Right cardiac atrium (tissue), 5 donors: ENCODE data around the gene LRTM2. TPM values are rescaled to one million over a fixed set of nuclear protein-coding genes. Genes with fewer than 3 reads are reported as not detected.
A peak's percentile ranks its signal among the peaks of the same experiment; 100 is the strongest.

ENCODE experiments used
- ATAC-seq, 2 donors: fragments of 200-7000 bp; cut with Tn5 transposase; one replicate each; pipeline versions ENCODE4 v1.8.0 to v1.9.1; 2020; ENCODE audit warnings: moderate library complexity in 2 of 2, mild to moderate bottlenecking in 1 of 2
- DNase-seq, 3 donors: peaks; one replicate each; pipeline ENCODE4 v3.0.0-alpha.2; 2020
- H3K27ac ChIP-seq: one replicate; pipeline ENCODE4 v1.5.1; 2013; ENCODE audit warnings: mild to moderate bottlenecking, low read length, control low read depth, moderate library complexity
- H3K27me3 ChIP-seq: one replicate; pipeline ENCODE4 v1.6.1; 2013; ENCODE audit not compliant: control insufficient read depth, insufficient read depth
- H3K4me1 ChIP-seq: one replicate; pipeline ENCODE4 v1.6.1; 2013; ENCODE audit warnings: low read length; ENCODE audit not compliant: control insufficient read depth, insufficient read depth
- H3K4me3 ChIP-seq: one replicate; pipeline ENCODE4 v1.5.1; 2013; ENCODE audit warnings: low read length, control low read depth
- H3K9me3 ChIP-seq: one replicate; pipeline ENCODE4 v1.6.1; 2013; ENCODE audit warnings: low read length; ENCODE audit not compliant: control insufficient read depth
- WGBS: extraction: QIAGEN DNeasy Blood & Tissue Kit; methylation state at CpG from one replicate; pipeline ENCODE4 v1.1.7; 2013; 5-methylcytosine and 5-hydroxymethylcytosine counted together
- intact Hi-C, 4 donors: fragments of 100-400 bp; cut with DNase I; formaldehyde crosslinking; loops; one replicate each; pipeline versions ENCODE4 v1.11.0 to v1.14.0; 2022 to 2023
- polyA plus RNA-seq: library from polyadenylated mRNA; stranded (reverse); fragments of 200-250 nt; gene quantifications from one replicate; pipeline ENCODE4 v1.2.3, GENCODE V29; 2013
- total RNA-seq, 4 donors: library from RNA; stranded (reverse); fragmentation: NEBNext Ultra II Directional; extraction: Animal tissue kit (Norgen Biotek cat#: 25700); gene quantifications; one replicate each; pipeline ENCODE4 v1.2.1, GENCODE V29; 2021
- donor health status: healthy with polysubstance abuse.
- donor health status: DM: no; HTN: yes; CAD: no.
- donor health status: DM: no; HTN: no; CAD: no.
- donor health status: DM: no; HTN: yes; CAD: no; lungs with severe emphysema.
- donor health status: DM: yes; HTN: yes; CAD: no.

Gene LRTM2
- total and polyA plus RNA-seq, 5 donors = not detected

DNA sequence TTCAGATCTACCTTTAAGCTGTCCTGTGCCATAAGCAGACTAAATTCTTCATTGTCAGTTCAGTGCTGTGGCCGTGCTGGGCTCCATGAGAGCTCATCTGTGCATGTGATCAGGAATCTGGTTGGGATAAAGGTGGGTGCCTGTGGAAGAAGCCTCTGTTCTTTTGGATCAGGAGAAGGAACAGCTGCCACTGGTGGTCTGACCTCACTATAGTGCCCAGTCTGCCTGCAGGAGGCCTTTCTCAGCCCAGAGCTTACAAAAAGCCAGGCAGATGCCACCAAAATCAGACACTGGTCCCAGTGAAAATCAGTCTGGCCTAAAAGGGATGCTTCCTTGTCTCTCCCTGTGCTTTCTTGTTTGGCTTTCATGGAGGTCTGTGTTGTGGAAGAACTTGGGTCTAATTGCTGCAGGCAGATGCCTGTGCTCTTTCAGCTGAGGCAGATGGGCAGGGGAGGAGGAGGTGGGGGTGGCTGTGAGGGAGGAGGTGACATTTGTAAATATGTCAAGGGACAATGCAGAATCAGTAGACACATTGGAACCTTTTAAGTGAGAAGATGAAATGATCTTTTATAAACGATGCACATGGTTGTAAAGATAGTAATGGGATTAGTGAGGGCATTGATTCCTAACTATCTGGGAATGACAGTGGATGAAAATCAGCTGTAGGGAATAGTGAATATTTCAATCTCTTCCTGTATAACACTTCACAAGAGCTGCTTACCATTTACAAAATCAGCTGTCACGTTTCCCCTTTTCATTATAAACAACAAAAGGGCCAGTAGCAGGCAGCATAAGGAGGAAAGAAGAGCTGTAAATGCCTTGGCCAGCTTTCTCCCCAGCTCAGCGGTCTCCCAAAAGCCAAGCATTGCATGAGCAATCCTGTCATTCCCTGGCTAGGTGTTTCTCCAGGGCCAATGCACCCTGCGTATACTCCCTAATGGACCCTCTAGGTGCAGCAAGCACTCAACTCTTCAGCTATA is 53.5 kb downstream of the LRTM2 start:
- DNase-seq (no peak), ATAC-seq (no peak)
- 77% methylated on average over 5 of the region's 5 CpGs for WGBS
- peaks cover 3% of the 10 kb centered on the region for H3K9me3 ChIP-seq
- H3K27ac ChIP-seq = no peak overlapping the region
- H3K27me3 ChIP-seq = no peaks in the 10 kb centered on the region
- H3K4me3 ChIP-seq = no peak overlapping the region
- intact Hi-C loops = no loop called here
- no peaks in the 10 kb centered on the region for H3K4me1 ChIP-seq

DNA sequence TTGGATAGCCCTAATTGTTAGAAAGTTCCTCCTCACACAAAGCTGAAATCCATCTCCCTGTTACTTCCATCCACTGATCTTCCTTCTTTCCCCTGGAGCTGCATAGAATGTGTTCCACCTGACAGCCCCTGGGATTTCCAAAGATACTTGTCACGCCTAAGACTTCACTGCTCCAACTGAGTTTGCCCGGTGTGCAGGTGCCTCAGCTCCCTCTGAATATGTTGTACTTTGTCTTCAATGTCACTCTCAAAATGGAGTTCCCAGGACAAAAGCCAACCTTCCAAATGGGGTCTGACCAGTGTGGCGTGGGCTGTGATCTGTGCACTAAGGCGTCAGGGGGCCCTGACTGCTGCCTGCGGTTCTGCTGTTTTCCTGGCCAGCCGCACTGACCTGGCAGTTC is 55.2 kb downstream of the LRTM2 start:
- no peak overlapping the region for H3K27ac ChIP-seq
- H3K9me3 ChIP-seq = no peaks in the 10 kb centered on the region
- no peak overlapping the region for H3K4me3 ChIP-seq
- H3K27me3 ChIP-seq = no peaks in the 10 kb centered on the region
- no peaks in the 10 kb centered on the region for H3K4me1 ChIP-seq
- WGBS = 75% methylated on average over 6 of the region's 6 CpGs
- ATAC-seq (no peak), DNase-seq (no peak)
- intact Hi-C loops = no loop called here

DNA sequence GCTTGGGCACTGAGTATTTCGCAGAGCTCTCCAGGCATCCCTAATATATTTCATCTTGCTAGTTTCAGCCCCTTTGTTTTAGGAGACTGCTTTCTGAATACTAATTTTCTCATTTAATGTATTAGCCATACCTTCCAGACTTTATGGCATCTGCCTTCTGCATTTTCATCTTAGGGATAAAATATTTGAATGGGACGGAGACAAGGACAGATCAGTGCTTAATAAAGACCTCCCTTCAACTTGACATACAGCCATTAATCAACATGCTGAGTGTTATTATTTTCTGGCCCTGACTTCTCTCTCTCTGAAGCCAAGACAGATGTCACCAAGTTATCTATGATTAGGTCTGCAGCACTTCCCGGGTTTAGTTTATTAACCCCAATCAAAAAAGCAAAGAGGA is 55.7 kb downstream of the LRTM2 start:
- Histone ChIP-seq H3K4me1 (no peaks in the 10 kb centered on the region), H3K27me3 (no peaks in the 10 kb centered on the region), H3K4me3 (no peak overlapping the region), H3K9me3 (no peaks in the 10 kb centered on the region), H3K27ac (no peak overlapping the region)
- DNase-seq = no peak
- intact Hi-C loops = no loop called here
- no peak for ATAC-seq
- WGBS = 56% methylated on average over 3 of the region's 3 CpGs

DNA sequence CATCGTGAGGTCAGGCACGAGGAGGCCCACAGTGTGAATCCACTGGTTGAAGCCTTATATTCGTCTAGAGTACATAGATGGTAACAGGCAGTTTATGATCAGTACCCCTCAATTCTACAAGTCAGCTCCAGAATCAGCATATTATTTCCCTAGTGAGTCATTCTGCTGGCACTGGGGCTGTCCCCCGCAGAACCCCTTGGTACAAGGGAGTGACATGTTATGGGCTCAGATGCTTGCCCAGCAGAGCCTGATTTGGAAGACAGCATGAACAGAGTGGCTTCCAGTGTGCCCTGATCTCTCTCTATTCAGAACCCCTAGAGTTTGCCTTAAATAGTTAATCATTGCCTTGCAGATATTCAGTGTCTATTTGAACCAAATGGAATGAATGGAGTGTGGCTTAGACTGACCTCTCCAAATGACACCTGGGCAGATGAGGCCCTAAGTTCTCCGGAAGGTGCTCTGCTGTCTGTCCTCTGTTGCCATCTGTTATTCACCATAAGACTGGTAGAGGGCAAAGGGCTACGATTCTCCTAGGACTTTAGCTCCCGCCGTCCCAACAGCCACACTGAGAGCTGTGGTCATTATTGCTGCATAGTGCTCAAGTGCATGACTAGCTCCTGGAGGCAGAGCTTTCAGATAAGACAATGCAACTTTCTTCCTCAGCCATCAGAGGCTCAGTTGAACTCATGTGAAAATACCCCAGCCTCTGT is 57.0 kb downstream of the LRTM2 start:
- ATAC-seq (no peak), DNase-seq (no peak)
- Histone ChIP-seq H3K9me3 (no peaks in the 10 kb centered on the region), H3K27me3 (no peaks in the 10 kb centered on the region), H3K4me3 (no peak overlapping the region), H3K4me1 (no peaks in the 10 kb centered on the region), H3K27ac (no peak overlapping the region)
- 90% methylated on average over 8 of the region's 8 CpGs for WGBS
- intact Hi-C loops = no loop called here

DNA sequence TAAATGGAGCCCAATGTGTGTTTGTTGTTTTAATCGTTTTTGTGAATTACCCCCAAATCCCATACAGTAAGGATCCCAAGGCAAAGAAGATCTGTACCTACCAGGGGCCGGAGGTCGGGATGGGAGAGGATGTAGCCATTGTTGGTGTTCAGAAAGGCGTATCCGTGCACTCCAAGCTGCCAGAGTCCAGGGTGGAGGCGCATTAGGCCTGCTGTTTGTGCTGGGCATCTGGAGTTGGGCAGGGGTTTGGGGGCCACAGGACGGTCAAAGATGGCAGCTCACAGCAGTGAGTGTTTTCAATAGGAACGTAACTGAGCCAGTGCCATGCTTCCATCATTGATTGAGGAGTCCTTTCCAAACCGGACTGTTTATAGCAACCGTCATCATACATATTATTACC is 57.8 kb downstream of the LRTM2 start:
- intact Hi-C loops = no loop called here
- DNase-seq (no peak), ATAC-seq (no peak)
- H3K27ac ChIP-seq = no peak overlapping the region
- H3K4me1 ChIP-seq = no peaks in the 10 kb centered on the region
- no peak overlapping the region for H3K4me3 ChIP-seq
- H3K27me3 ChIP-seq = no peaks in the 10 kb centered on the region
- WGBS = 89% methylated on average over 10 of the region's 10 CpGs
- no peaks in the 10 kb centered on the region for H3K9me3 ChIP-seq

DNA sequence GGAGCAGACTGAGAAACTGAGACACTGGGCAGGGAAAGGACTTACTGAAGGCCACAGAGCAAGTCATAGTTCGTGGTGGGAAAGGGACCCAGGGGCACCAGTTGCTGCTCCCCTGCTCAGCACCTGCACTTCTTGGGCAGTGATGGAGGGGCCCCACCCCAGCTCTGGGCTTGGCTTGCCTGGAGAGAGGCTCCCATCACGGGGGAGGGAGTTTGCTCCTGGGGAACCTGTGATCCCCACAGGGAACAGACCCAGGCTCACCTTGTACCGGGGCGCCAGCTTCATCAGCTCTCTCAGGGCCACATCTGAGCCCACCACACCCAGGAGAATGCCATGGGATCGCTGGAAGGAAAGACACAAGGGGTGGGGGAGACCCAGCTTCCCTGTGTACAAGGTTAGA is 58.3 kb downstream of the LRTM2 start:
- no peaks in the 10 kb centered on the region for H3K27me3 ChIP-seq
- WGBS = 76% methylated on average over 5 of the region's 5 CpGs

DNA sequence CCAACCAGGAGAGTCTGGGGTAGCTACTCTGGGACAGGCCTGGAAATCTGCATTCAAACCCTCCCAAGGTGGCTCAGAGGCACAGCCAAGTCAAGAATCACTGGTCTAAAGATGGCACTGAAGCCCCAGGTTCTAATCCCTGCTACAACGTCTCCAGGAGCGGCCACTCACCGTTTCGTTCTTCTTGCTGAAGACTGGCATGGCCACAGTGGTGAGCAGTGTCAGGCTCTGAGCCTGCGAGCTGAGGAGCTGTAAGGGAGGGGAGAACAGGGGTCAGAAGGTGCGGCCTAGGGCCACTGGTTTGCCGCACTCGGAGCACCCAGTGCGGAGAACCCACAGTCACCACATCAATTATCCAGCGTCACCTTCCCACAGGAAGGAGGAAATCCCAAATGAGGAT is 59.3 kb downstream of the LRTM2 start:
- H3K4me3 ChIP-seq = no peak overlapping the region
- no peak overlapping the region for H3K27ac ChIP-seq
- DNase-seq (no peak), ATAC-seq (no peak)
- no peaks in the 10 kb centered on the region for H3K9me3 ChIP-seq
- intact Hi-C loops = no loop called here
- H3K27me3 ChIP-seq = no peaks in the 10 kb centered on the region
- no peaks in the 10 kb centered on the region for H3K4me1 ChIP-seq
- 88% methylated on average over 10 of the region's 10 CpGs for WGBS

More for the DNA sequence above, 58.3 kb downstream of the LRTM2 start:
- intact Hi-C loops = no loop called here
- Histone ChIP-seq H3K4me3 (no peak overlapping the region), H3K4me1 (no peaks in the 10 kb centered on the region), H3K27ac (no peak overlapping the region), H3K9me3 (no peaks in the 10 kb centered on the region)
- DNase-seq (no peak), ATAC-seq (no peak)

DNA sequence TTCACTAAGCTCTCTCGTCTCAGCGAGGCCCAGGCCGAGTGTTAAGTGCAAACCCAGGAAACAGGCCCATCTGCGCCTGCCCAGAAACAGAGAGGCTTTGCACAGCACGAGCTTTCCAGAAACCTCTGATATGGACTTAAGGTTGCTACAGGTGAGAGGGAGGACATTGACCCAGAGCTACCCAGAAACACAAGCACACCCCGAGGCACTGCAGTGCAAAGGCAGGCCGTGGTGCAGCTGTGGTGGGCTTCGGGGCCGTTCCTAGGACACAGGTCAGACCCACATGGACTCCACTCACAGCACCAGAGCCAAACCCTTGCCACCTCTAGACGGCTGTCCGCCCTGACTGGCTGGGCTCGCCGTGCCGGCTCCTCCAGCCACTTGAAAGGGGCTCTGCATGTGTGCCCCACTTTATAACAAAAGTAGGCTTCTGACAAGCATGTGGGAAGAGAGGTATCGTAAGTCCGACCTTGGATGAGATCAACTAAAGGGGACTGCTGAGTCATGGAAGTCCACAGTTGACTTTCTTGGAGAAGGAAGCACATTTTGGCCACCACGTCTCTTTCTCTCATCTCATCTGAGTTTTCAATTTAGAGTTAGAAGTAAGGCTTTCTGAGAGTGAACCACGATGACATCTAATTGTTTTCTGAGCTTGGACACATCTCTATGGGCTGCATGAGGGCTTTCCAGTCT is 59.9 kb downstream of the LRTM2 start:
- WGBS = 84% methylated on average over 18 of the region's 18 CpGs
- Histone ChIP-seq H3K9me3 (no peaks in the 10 kb centered on the region), H3K27me3 (no peaks in the 10 kb centered on the region), H3K27ac (no peak overlapping the region), H3K4me1 (no peaks in the 10 kb centered on the region), H3K4me3 (no peak overlapping the region)
- intact Hi-C loops = no loop called here
- ATAC-seq (no peak), DNase-seq (peak in 1 of 3 donors; percentile 21)

DNA sequence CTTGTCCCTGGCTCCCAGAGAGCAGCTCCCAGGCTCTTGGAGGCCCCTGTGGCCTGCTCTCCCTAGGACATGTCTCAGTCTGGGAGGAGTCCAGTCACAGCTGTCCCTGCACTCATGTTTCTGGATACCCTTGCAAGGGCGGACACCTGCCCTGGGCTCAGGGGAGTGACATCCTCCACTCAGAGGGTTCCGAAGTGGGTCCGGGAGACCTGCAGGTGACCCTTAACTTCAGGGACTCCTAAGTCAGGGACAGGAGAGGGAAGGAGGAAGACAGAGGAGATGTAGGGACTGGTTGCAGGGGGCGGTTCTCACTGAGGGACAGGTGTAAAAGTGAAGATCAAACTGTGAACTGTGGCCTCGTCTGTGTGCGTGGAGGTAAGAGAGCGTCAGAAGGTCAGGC is 60.5 kb downstream of the LRTM2 start:
- intact Hi-C loops = no loop called here
- DNase-seq = peak in 1 of 3 donors; percentile 31
- 92% methylated on average over 7 of the region's 7 CpGs for WGBS
- Histone ChIP-seq H3K9me3 (no peaks in the 10 kb centered on the region), H3K4me3 (no peak overlapping the region), H3K27ac (no peak overlapping the region), H3K27me3 (no peaks in the 10 kb centered on the region), H3K4me1 (no peaks in the 10 kb centered on the region)
- no peak for ATAC-seq

DNA sequence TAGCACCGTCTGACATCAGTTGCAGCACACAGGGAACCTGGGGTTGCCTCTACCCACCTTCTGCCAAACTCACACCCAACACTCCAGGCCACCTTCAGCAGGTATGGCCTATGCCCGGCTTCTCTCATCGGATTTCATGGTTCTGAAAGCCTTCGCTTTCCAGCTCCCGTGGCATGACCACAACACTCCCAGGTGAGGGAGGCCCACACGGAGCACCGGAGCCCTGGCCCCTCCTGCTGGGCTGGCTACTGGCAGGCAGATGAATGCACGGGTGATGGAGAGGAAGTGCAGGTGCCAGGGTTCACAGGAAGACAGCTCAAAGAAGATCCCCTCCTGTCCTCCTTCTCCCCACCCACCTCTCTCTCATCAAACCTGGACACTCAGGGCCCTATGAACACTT is 60.9 kb downstream of the LRTM2 start:
- intact Hi-C loops = no loop called here
- H3K27me3 ChIP-seq = no peaks in the 10 kb centered on the region
- no peak overlapping the region for H3K27ac ChIP-seq
- ATAC-seq = no peak
- WGBS = 84% methylated on average over 8 of the region's 8 CpGs
- no peaks in the 10 kb centered on the region for H3K9me3 ChIP-seq
- peak in 1 of 3 donors; percentile 10 for DNase-seq
- H3K4me3 ChIP-seq = no peak overlapping the region
- H3K4me1 ChIP-seq = no peaks in the 10 kb centered on the region

DNA sequence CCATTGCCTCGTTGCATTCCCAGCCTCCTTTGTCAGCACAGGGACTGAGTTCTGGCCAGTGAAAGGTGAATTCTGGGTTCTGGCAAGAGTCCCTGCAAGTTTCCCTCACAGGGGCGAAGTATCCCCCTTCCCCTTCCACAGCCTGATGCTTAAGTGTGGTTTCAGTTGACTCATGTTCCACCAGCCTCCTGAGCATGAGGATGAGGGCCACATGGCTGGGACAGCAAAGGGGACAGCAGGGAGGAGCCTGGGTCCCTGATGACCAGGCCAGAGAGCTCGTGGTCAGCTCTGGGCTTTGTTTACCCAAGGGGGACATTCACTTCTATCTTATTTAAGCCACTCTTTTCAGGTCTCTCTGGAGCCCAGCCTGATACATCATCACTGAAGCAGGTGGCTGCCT is 61.6 kb downstream of the LRTM2 start:
- Histone ChIP-seq H3K4me3 (no peak overlapping the region), H3K27ac (no peak overlapping the region), H3K27me3 (no peaks in the 10 kb centered on the region), H3K4me1 (no peaks in the 10 kb centered on the region), H3K9me3 (no peaks in the 10 kb centered on the region)
- intact Hi-C loops = no loop called here
- WGBS = 62% methylated on average over 3 of the region's 3 CpGs
- DNase-seq (peak in 1 of 3 donors; percentile 10), ATAC-seq (no peak)
